GM18499 (cell line): ENCODE data around the gene ASS1.

ENCODE experiments used
- ATAC-seq: cut with Tn5 transposase; IDR thresholded peaks from one replicate; pipeline ENCODE4 v1.9.1; 2021; ENCODE audit warnings: moderate number of reproducible peaks; ENCODE audit not compliant: insufficient read depth, unreplicated experiment

Gene ASS1

GRCh38 chr9:130417602-130418001, 27.2 kb upstream of the ASS1 start:
- no peak for ATAC-seq

GRCh38 chr9:130418776-130419175, 26.0 kb upstream of the ASS1 start:
- ATAC-seq = no peak

- ATAC-seq = no peak
Observed at GRCh38 chr9:130419521-130420035, 25.2 kb upstream of the ASS1 start.

- no peak for ATAC-seq
Observed at GRCh38 chr9:130421154-130421801, 23.5 kb upstream of the ASS1 start.

GRCh38 chr9:130421802-130422276, 22.9 kb upstream of the ASS1 start:
- ATAC-seq = no peak

- ATAC-seq = no peak
Observed at GRCh38 chr9:130422546-130422945, 22.2 kb upstream of the ASS1 start.

- ATAC-seq = no peak
Observed at GRCh38 chr9:130423272-130423671, 21.5 kb upstream of the ASS1 start.

GRCh38 chr9:130424595-130425454, 19.9 kb upstream of the ASS1 start:
- no peak for ATAC-seq

GRCh38 chr9:130425741-130426466, 18.9 kb upstream of the ASS1 start:
- no peak for ATAC-seq

- no peak for ATAC-seq
Observed at GRCh38 chr9:130426467-130426773, 18.3 kb upstream of the ASS1 start.

- ATAC-seq = no peak
Observed at GRCh38 chr9:130426883-130427282, 17.9 kb upstream of the ASS1 start.

GRCh38 chr9:130427326-130427725, 17.4 kb upstream of the ASS1 start:
- ATAC-seq = no peak

GRCh38 chr9:130428086-130428665, 16.6 kb upstream of the ASS1 start:
- ATAC-seq = no peak

- ATAC-seq = no peak
Observed at GRCh38 chr9:130429381-130429780, 15.4 kb upstream of the ASS1 start.

GRCh38 chr9:130429831-130430230, 14.9 kb upstream of the ASS1 start:
- no peak for ATAC-seq

GRCh38 chr9:130430232-130430631, 14.5 kb upstream of the ASS1 start:
- ATAC-seq = no peak

- ATAC-seq = no peak
Observed at GRCh38 chr9:130430734-130431535, 13.8 kb upstream of the ASS1 start.

GRCh38 chr9:130431536-130432303, 13.0 kb upstream of the ASS1 start:
- no peak for ATAC-seq

- no peak for ATAC-seq
Observed at GRCh38 chr9:130432362-130432761, 12.4 kb upstream of the ASS1 start.
